A673 (cell line): Measurements from ENCODE around the gene CAD.

Experiments
- CTCF ChIP-seq: fragments of 300-800, 200-600 bp; sonication (generic); conservative IDR thresholded peaks from 2 replicates; pipeline ENCODE4 v1.5.1; 2017; ENCODE audit warnings: low read depth, mild to moderate bottlenecking, antibody characterized with exemption, low read length, moderate library complexity, mixed read lengths
- EZH2 ChIP-seq: fragments of 200-600 bp; sonication (generic); IDR thresholded peaks from 2 replicates; pipeline ENCODE4 v1.6.1; 2017; ENCODE audit warnings: borderline replicate concordance, low read depth, mild to moderate bottlenecking, mixed read lengths, antibody characterized with exemption, low read length; ENCODE audit not compliant: poor library complexity, severe bottlenecking

DNA sequence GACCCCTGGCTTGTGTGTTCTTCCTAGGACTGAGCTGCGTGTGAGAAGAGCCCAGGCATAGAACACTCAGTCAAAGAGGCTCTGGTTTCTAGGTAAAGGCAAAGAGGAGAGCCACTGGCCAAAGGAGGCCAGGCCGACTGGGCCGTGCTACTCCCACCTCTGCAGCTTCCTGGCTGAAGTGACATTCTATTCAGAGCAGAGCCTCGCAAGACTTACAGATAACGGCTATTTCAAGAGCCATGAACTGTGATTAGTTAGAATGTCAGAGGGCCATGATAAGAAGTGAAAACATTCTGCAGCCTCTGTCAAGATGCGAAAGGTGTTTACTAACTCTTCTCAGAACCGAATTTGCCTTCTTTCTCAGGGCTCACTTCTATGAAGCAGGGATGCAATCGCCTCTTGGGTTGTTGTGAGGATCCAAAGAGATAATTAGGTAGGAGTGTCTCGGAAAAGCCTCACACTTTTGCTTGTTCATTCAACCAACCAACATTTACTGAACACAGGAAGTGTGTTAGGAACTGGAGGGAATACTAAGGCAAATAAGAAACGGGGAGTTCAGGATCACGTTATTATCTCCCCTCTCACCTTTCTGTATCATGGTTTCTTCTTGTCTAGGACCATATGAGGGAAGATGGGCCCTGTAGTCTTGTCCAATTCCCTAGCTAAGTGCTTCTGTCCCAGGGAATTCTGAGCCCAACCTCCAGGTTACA lies 54.6 kb downstream of the CAD start:
- TF ChIP-seq CTCF, result no peak
- TF ChIP-seq EZH2, result no peak
